CD4-positive, alpha-beta T cell treated with Interferon alpha-2 for 1 hour (primary cell): ENCODE measurements around the gene TARS1.
A peak's percentile ranks its signal among the peaks of the same experiment; 100 is the strongest.

ENCODE experiments used
- DNase-seq, 2 donors: peaks; one replicate each; pipeline ENCODE4 v3.0.0-alpha.2; 2020 to 2022

The TARS1 gene

DNA sequence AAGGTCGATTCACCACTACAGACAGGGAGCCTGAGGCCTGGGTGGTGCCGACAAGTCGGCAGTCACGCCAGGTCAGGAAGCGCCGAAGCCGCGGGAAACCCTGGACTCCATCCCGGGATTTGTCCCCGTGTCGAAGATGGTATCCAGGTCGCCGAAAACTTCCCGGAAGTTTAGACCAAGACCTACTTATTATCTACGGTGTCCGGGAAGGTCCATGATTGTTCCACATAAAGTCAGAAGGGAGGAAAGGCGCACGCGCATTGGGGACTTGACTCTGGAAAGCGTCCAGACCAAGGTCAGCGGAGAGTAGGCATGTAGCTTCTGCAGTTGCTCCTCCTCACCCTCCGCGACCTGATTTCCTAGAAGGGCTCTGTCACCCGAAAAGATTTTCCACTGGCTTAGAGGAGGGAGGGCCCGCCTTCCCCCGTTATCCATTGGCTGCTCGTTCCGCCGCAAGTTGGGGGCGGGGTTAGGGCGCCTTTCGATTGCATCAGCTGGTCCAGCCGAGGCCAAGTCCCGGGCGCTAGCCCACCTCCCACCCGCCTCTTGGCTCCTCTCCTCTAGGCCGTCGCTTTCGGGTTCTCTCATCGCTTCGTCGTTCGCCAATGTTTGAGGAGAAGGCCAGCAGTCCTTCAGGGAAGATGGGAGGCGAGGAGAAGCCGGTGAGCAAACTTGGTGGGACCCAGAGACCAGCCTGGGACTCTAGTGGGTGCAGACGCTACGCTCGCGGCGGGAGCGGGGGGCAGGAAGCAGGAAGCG lies at the start of gene TARS1:
Gene TARS1, plus strand, starts transcription at position 484 of the 759 bp plus-strand sequence. Its CDS starts 122 bp downstream, at position 606.
- DNase-seq: peak; percentile 96 to 97

DNA sequence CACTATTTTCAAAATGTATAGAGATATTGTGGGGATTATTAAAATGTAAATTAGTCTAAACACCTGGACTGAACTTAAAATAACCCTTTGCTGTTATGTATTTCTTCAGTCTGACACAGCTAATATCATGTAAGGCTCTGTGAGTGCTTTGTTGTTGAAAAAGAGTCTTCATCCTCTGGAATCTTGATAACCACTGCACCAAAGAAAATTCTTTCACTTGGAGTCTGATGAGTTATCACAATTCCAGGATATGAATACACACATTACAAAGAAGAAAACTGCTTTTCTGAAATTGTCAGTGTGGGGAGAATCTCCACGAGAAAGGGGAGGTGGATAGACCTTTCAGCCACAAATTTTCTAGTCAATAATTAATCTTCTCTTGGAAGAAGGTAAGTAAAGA lies 42.3 kb upstream of the TARS1 start:
- no peak for DNase-seq

DNA sequence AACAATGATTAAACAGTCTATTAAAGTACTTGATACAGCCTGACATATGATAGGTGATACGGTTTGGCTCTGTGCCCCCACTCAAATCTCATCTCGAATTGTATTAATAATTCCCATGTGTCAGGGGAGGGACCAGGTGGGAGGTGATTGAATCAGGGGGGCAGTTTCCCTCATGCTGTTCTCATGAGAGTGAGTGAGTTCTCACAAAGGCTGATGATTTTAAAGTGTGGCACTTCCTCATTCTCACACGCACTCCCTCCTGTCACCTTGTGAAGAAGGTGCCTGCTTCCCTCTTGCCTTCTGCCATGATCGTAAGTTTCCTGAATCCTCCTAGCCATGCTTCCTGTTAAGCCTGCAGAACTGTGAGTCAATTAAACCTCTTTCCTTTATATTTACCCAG lies 40.1 kb upstream of the TARS1 start:
- no peak for DNase-seq

DNA sequence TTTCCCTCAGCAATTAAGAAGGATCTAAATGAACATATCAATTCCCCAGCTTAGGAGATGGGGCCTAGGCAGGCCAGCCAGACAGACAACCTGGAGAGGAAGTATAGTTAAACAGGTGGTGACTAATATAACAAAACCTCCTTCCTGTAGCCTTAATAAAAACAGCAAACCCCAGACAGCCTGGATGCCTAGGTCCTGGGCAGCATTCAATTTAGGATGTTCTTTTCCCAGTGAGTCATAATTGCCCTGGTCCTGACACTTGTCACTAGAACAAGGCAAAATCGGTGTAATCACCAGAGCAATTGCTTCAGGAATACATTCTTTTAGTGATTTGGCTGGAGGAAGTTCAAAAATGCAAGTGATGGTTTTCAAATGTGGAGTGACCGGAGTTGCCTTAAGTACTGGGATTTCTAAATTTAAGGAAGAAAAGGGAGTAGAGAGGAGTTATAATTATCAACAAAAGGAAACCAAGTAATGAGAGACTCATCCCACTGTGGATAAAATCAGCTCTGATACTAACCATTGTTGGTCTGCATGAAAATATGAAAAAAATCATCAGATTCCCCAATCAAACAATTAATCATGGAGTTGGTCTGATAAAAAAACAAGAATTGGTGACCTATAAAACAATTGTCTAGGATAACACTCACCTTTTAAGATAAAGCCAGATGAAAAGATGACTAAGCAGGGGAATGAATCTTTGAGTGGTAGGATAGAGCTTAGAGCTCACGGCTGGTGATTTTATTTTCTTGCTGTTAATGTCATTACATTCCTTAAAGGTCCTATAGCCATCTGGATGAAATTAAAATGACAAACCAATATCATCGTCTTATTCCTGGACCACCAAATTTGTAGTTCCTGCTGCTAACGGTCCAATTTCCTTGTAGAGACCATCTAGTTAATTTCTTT lies 39.0 kb upstream of the TARS1 start:
- no peak for DNase-seq

DNA sequence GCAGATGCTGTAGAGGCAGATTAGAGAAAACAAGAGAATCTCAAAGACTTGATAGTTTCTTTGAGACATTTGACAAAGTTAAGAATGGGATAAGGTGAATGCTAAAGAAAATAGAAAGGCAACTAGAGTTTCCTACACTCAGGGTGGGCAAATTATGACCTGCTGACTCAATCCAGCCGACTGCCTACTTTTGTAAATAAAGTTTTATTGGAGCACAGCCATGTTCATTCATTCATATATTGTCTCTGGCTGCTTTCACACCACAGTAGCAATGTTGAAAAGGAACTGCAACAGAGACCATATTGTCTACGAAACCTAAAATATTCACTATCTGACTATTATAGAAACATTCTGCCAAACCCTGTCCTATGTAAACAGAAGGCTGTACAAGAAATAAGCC lies 37.6 kb upstream of the TARS1 start:
- DNase-seq: no peak

DNA sequence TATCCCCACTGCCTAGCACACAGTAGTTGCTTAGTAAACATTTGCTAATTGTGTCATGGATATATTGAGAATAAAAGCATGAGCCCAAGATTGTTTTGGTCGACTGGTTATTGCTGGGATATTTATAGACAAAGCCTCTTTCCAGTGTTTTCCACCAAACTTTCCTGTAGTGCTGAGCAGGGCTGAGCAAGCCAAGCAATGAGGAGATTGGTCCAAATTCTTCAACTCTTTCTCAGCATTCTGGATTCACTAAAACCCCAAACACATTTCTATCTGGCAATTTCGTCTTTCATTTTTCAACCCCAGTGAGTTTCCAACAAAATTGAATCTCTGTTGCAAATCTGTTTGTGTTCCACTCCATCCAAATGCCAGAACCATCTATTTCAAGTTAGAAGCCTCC lies 31.9 kb upstream of the TARS1 start:
- no peak for DNase-seq

DNA sequence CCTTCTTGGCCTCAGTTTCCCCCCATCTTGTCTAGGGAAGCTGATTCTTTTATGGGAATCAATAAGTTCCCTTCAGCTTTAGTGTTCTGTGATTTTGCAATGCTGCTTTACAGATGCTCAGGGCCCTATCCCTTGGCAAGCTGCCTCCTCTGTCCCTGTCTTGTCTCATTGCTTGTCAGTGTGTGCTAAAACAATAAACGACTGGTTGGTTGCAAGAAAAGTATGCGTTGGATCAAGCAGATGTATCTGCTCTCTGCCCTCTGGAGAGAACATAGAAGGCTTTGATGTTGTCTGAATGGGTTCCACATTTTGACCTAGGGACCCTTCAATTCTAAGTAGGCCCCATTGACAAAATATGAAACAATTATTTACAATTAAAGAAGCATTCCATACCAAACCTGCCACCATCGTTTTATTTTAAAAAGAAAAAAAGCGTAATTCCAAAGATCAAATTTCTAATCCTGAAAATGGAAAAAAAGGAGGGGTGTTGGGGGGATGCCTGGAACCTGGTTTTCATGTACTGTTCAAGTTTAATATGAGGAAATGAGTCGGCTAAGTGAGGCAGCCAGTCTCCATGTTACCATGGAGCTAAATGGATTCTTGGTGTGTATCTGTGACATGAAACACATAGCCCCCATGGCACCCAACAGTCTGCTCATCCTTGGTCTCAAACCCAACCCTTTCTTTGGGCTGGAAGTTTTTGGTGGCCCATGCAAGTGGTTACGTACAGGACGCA lies 31.2 kb upstream of the TARS1 start:
- DNase-seq: no peak

DNA sequence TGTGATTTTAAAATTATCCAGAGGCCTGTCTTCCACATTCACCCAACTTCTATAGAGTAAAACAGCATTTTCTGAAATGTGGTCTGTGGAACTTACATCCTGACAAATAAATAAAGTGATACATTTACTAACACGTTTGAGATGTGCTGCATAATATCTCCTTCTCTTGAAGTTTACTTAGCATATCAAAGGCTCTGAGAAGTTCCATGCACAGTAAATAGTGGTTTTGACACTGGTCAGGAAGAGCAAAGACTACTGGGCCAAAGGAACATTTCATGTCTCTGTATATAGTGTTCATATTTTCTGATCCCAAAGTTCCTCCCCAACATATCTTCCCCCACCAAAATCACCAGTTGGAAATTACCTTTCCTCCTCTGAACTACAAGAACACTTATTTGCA lies 30.5 kb upstream of the TARS1 start:
- DNase-seq: no peak

DNA sequence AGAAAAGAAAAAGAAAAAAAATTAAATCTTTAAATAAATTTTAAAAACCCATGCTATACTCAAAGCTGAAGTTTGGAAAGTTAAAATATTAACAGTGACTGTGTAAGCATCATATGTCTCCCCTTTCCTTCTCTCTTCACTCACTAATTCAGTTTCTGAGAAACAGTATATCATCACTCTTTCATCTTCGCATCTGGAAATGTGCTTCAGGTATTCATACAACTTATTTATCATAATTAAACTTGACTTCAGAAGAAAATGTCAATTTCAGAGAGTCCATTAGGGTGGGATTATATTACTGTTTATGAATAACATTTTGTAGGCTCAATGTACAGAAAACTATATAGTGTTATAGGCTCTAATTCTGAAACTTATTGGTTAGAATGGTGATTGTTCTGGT lies 29.3 kb upstream of the TARS1 start:
- DNase-seq: no peak

DNA sequence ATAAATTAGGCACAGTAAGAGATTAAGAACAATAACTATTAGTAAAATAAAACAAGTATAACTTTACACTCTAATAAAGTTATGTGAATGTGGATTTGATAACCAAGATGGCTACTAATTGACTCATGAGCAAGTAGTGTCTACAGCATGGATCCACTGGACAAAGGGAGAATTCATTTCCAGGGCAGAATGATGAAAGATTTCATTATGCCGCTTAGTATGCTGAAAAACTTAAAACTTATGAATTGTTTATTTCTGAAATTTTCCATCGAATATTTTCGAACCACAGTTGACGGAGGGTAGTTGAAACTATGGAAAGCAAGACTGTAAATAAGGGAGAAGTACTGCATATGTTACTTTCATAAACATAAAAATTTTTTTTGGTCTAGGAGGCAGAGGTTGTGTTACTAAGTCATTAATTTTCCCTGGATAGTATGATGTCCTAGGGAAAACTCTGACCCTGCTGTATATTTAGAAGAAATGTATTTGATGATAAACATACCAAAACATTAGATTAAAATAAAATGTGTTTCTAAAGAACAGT lies 24.9 kb upstream of the TARS1 start:
- DNase-seq: no peak

DNA sequence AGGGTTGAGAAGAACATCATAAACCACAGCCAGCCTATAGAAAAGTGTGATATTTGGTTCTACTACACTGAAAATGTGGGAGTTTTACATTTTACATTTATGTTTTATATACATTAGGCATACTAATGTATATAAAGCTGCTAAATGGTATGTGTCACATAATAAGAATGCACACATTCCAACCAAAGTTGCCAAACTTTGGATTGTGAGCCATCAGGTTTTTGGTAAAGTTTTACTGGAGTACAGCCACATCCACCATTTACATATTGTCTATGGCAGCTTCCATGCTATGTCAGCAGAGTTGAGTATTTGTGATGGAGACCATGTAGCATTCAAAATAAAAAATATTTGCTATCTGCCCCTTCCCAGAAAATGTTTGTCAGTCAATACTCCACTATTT lies 23.1 kb upstream of the TARS1 start:
- DNase-seq: no peak

DNA sequence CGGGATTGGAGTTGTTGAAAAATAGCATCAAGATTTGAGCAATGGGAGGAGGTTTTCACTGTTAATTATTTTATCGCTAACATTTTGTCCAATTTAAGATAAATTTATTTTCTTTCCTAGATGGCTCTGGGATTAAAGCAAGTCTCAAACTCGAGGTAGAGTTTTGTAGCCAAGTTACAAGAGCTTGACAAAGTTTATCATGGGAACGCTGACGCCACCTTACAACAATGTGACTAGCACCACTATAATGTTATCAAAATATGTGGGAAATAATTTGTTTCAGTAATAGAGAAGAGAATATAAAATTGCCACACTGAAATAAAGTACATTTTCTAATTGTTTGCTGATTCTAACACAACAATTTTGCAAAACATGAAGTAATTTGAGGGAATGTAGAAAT lies 19.8 kb upstream of the TARS1 start:
- no peak for DNase-seq

DNA sequence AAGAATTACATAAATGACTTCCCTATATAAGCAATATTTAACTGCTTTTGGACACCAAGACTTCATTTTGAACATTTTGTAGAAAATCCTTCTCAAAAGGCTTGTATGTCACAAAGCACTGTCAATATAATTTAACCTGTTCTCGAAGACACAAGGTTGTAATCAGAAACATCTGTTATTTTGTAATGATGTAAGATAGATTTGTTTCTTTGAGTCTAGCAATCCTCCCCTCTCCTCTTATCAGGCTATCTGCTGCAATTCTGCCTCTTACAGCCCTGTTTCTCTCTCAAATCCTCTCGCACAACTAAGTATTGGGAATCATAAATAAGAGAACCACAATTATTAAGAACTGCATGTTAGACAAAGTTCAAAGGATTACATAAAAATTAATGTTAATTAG lies 18.6 kb upstream of the TARS1 start:
- DNase-seq: no peak

DNA sequence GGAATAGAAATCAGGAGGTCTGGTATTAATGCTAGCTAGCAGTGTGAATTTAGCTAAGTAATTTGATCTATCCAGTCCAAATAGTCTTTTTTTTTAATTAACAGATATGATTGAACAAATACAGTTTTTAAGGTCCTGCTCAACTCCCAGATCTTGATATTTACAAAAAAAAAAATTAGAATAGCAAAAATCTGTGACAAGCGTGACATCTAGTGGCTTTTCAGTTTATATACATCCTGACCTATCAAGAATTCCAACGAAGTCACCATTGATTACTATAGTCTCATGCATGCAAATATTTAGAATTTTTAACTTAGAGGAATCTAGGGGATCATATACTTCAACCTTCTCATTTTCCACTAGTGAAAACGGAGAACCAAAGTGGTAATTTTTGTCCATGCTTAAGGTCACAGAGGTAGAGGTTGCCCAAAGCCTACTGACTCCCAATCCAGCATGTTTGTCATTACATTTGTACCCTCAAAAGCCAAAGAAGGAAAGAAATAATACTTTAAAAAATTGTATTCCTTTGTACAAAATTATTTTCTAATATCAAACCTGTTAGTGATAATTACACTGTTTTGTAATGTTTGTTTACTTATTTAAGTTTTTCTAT lies 17.6 kb upstream of the TARS1 start:
- no peak for DNase-seq

DNA sequence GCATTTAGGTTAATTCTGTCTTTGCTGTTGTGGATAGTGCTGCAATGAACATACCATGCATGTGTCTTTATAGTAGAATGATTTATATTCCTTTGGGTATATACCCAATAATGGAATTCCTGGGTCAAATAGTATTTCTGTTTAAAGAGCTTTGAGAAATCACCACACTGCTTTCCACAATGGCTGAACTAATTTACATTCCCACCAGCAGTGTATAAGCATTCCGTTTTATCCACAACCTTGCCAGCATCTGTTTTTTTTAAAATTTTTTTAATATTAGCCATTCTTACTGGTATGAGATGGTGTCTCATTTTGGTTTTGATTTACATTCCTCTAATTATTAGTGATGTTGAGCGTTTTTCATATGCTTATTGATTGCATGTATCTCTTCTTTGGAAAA lies 15.5 kb upstream of the TARS1 start:
- no peak for DNase-seq

DNA sequence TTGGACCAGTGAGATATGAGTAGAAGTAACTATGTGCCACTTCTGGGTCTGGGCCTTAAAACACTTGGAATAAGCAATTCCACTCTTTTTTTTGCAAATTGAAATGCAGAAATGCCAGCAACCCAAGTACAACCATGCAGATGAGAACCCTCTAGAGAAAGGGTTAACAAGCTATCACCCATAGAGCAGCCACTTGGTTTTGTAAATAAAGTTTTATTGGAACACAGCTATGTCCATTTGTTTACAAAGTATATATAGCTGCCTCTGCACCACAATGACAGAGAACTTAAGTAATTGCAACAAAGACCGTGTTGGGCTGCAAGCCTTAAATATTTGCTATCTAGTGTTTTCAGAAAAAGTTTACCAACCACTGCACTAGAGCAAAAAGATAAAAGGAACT lies 9.8 kb upstream of the TARS1 start:
- no peak for DNase-seq

DNA sequence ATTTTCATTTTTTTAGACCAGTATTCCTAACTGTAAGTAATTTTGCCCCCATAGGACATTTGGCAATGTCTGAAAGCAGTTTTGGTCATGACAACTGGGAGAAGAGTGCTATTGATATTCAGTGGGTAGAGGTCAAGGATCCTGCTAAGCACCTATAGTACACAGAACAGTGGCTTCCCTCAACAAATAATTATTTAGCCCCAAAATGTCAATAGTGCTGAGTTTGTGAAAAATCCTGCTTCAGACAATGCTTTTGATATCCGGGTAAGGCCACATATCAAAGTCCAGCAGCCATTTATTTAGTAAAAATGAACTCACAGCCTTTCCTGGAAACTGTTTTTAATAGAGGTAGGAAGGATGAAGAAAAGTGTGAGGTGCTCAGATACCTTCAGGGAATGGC lies 8.1 kb upstream of the TARS1 start:
- DNase-seq: no peak

DNA sequence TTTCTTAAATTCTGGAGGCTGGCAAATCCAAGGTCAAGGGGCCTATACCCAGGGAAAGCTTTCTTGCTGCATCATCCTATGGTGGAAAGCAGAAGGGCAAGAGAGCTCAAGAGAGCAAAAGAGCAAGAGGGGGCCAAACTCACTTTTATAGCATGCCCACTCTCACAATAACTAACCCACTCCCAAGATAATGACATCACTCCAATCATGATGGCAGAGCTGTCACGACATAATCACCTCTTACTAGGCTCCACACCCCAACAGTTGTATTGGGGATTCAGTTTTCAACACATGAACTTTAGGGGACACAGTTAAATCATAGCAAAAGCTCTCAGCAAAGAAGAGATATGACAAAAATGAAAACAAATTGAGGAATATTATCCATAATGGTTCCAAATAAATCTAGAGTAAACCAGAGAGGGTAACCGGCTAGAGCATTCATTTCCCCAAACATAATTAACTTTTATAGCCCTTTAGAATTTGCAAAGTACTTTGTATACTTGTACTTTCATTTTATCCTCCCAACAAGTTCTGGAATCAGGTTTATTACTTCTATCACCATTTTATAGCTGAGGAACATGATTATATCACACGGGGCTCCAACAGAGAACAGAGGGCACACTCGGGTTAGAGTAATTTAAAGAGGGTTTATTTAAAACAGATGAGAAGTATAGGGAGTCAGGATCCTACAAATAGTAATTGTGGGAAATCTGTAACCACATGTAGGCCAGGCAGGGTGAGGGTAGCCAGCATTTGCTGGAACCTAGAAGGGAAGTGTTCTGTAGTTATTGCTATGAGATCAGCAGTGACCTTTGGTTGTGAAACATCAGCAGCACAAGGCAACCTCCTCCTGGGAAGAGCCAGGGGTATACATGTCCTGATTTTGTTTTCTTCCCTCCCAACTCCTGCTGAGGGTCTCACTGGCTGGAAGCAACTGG lies 7.2 kb upstream of the TARS1 start:
- DNase-seq: no peak

DNA sequence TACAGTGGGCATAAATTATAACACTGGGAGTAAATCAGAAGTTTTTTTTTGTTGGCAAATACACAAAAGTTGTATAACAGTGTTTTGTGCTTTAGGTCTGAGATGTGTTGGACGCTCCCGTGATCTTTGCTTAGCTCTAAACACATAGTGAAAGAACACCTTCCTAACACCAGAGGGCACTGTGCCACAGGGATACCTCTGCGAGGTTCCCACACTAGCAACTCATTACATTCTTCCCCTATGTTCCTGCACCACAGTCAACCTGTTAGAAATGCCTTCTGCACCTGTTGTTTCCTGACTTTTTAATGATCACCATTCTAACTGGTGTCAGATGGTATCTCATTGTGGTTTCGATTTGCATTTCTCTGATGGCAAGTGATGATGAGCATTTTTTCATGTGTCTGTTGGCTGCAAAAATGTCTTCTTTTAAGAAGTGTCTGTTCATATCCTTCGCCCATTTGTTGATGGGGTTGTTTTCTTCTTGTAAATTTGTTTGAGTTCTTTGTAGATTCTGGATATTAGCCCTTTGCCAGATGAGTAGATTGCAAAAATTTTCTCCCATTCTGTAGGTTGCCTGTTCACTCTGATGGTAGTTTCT lies 4.8 kb upstream of the TARS1 start:
- DNase-seq: peak; percentile 64 to 80

DNA sequence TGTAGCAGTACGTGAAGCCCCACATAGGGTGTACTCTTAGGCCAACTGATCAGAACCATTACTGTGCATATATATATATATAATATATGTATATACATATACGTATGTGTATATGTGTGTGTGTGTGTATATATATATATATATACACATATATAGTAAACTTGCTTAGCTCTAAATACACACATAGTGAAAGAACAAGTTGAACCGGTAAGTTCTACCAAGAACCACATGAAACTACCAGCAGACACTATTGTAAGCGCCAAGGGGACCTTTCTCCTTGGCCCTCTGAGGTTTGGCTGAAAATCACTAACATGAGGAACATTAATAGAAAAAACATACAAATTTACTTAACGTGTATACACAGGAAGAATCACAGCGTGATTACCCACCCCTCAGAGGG lies 1.8 kb upstream of the TARS1 start:
- DNase-seq: no peak

DNA sequence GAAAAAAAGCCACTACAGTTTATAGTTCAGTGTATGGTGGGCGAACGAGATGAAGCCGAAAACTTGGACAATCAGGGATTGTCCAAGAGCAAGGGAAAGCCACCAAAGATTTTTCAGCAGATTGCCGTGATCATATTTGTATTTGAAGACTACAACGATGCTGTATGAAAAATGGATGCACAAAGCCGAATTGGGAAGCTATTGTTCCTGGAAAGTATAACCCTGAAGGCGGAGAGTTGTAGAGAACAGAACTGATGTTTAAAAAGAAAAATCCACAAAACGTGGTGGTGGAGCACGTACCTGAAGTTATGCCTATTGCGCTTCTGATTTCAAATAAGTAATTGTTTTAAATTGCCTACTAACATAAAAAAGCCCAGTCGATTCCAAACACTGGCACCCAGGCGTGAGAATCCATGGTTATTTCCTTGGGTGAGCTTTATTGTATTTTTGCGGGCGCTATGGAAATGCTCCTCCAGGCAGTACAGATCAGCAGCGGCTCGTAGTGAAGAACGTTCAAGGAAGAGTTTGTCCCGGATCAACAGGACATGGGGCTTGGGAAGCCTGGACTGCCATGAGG lies 772 bp upstream of the TARS1 start:
- no peak for DNase-seq
